PC-3 (cell line): ENCODE data around the gene LILRB3.

Experiments used
- CTCF ChIP-seq: fragments of 300-600 bp; sonication (generic); conservative IDR thresholded peaks from 2 replicates; pipeline ENCODE4 v1.5.1; 2017; ENCODE audit warnings: antibody characterized with exemption, low read depth, mild to moderate bottlenecking, low read length
- EZH2 ChIP-seq: fragments of 300-600 bp; sonication (generic); IDR thresholded peaks from one replicate; pipeline ENCODE4 v1.6.1; 2017; ENCODE audit warnings: antibody characterized with exemption, mild to moderate bottlenecking, low read length; ENCODE audit not compliant: unreplicated experiment
- EZH2phosphoT487 ChIP-seq: fragments of 300-600 bp; sonication (generic); IDR thresholded peaks from 2 replicates; pipeline ENCODE4 v1.6.1; 2018; ENCODE audit warnings: mild to moderate bottlenecking, antibody characterized with exemption, low read length, borderline replicate concordance

DNA sequence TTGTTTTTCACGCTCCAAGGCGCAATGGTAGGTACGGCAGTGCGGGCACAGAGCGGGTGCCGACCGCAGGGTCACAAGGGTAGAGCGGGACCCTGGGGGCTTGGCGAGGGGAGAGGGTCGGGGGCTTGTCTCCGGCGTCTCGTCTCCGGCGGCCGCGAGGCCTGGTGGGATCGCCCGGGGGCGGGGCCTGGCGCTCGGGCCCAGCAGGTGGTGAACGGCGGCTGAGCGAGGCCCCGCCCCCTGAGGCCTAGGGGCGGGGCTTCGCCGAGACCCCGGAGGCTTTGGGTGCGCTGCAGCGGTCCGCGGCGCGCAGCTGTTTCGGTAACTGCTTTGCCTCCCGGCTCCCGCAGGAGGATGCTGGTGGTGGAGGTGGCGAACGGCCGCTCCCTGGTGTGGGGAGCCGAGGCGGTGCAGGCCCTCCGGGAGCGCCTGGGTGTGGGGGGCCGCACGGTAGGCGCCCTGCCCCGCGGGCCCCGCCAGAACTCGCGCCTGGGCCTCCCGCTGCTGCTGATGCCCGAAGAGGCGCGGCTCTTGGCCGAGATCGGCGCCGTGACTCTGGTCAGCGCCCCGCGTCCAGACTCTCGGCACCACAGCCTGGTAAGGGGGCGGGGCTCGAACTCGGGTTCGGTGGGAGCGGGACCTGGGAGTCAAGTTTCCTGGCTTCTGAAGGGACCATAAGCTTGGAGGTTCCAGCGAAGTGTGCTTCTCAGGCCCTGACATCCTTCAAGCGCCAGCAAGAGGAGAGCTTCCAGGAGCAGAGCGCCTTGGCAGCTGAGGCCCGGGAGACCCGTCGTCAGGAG lies 31.6 kb downstream of the LILRB3 start, which contains the start of gene TSEN34:
- TF ChIP-seq CTCF = no peak
- TF ChIP-seq EZH2 = no peak
- TF ChIP-seq EZH2phosphoT487 = no peak
